ENCODE measurements around the gene MBNL1. TPM values are rescaled to one million over a fixed set of nuclear protein-coding genes. Genes with fewer than 3 reads are reported as not detected.

Gene MBNL1
- total and polyA plus RNA-seq, 2 of the 13 experiments (the other 11 are each of a cell fraction or from before 2014, with no cell fraction given) = 27.1 to 55.4 TPM

DNA sequence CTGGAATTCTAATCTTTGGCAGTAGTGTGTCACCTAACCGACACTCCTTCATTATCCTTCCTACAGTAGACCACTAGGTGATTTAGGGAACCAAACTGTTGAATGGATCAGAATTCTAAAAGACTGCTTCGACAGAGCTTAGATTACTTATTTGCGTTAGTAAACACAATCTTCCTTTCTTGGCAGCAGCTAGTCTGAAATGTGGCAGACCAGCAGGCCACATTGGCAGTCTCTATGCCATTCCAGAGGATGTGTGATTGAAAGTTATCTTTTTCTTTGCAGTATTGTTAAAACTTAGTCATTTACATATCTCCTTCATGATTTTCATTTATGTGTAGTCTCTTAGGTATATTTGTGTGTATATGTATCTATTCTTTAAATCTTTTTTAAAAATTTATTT, 23.6 kb downstream of the MBNL1 start (continued):
- TF ChIP-seq, protein P1, sequence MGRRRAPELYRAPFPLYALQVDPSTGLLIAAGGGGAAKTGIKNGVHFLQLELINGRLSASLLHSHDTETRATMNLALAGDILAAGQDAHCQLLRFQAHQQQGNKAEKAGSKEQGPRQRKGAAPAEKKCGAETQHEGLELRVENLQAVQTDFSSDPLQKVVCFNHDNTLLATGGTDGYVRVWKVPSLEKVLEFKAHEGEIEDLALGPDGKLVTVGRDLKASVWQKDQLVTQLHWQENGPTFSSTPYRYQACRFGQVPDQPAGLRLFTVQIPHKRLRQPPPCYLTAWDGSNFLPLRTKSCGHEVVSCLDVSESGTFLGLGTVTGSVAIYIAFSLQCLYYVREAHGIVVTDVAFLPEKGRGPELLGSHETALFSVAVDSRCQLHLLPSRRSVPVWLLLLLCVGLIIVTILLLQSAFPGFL (CRISPR knock-in tag; IDR thresholded peaks at IDR 0.05) = no peak

DNA sequence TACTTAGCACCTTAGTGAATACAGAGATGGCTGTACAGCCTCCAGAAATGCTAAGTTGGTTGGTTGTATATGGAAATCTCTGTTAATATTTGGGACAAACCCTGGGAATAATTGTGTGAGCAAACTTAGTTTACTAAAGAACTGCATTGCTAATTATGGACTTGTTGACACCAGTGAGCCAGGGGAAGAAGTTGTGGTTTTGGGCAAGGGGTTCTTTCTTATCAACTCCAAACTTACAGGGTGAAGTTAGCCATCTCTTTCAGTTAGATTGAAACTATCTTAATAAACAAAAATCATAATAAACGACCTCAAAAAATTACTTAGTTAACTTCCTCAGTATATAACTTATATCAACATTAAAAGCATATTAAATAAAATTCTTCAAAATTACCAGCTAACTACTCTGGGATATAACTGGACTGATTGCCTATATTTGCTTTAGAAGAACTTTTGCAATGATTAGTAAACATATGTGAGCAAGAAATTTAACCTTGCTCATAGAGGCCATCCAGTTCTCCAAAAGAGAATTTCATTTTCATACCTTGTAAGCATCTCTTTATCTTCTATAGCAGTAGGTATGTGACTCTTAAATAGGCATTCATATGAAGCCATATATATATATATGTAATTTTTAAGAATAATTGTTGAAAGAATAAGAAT, 24.7 kb downstream of the MBNL1 start:
- H3K9ac ChIP-seq (ENCODE audit: insufficient read depth, low read depth, low read length) = no peak overlapping the region
- intact Hi-C loops (cut with micrococcal nuclease; ENCODE audit: unreplicated experiment) (no loop called here), in situ Hi-C loops (cut with HindIII; ENCODE audit: extremely low pct_ligation_motif_present, low pct_unique_long_range_greater_than_20kb) (no loop called here)
- no peaks in the 10 kb centered on the region for H3K36me3 ChIP-seq (replicated peaks in 1 of 2; ENCODE audit: control insufficient read depth in 1 of 2, insufficient read depth in 2 of 2, low read length in 2 of 2)
- no peak for TF ChIP-seq MBD4 (IDR thresholded peaks at IDR 0.05; ENCODE audit: borderline replicate concordance, low read length)
- TF ChIP-seq CEBPB (IDR thresholded peaks at IDR 0.05; ENCODE audit: borderline replicate concordance, low read depth, low read length) = peak; percentile 19; the same call in 1 of the 2 replicates
- TF ChIP-seq, protein P2, sequence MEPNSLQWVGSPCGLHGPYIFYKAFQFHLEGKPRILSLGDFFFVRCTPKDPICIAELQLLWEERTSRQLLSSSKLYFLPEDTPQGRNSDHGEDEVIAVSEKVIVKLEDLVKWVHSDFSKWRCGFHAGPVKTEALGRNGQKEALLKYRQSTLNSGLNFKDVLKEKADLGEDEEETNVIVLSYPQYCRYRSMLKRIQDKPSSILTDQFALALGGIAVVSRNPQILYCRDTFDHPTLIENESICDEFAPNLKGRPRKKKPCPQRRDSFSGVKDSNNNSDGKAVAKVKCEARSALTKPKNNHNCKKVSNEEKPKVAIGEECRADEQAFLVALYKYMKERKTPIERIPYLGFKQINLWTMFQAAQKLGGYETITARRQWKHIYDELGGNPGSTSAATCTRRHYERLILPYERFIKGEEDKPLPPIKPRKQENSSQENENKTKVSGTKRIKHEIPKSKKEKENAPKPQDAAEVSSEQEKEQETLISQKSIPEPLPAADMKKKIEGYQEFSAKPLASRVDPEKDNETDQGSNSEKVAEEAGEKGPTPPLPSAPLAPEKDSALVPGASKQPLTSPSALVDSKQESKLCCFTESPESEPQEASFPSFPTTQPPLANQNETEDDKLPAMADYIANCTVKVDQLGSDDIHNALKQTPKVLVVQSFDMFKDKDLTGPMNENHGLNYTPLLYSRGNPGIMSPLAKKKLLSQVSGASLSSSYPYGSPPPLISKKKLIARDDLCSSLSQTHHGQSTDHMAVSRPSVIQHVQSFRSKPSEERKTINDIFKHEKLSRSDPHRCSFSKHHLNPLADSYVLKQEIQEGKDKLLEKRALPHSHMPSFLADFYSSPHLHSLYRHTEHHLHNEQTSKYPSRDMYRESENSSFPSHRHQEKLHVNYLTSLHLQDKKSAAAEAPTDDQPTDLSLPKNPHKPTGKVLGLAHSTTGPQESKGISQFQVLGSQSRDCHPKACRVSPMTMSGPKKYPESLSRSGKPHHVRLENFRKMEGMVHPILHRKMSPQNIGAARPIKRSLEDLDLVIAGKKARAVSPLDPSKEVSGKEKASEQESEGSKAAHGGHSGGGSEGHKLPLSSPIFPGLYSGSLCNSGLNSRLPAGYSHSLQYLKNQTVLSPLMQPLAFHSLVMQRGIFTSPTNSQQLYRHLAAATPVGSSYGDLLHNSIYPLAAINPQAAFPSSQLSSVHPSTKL (CRISPR knock-in tag; IDR thresholded peaks at IDR 0.05) = 0 out of 2 replicates have a peak, but pooled peaks have one; percentile 18
- TF ChIP-seq FOXA3 (CRISPR knock-in tag; IDR thresholded peaks at IDR 0.05) = peak; percentile 26; the same call in 1 of the 2 replicates
- no peak for TF ChIP-seq ZNF136 (CRISPR knock-in tag; IDR thresholded peaks at IDR 0.05; ENCODE audit: low read depth)
- FAIRE-seq (no peak), ATAC-seq (no peak), DNase-seq (ENCODE audit: low spot score) (no peak)
- peaks cover 5% of the 10 kb centered on the region; the same call in 1 of the 2 replicates for H4K20me1 ChIP-seq (ENCODE audit: insufficient read depth, low read length)
- H3K79me2 ChIP-seq (ENCODE audit: insufficient read depth, low read length) = peaks cover 89% of the 10 kb centered on the region
- CTCF ChIA-PET (ENCODE audit: low intra/inter-chr PET ratio, low total read pairs) = no interaction called here
- H3K4me1 ChIP-seq (ENCODE audit: insufficient read depth, low read length) = peaks cover 47% of the 10 kb centered on the region
- no peak overlapping the region for H3K4me3 ChIP-seq (replicated peaks in 1 of 3; ENCODE audit: insufficient read depth in 1 of 3, low read depth in 2 of 3, low read length in 3 of 3)
- no peak overlapping the region for H2AFZ ChIP-seq (ENCODE audit: low read length)
- POLR2A ChIA-PET = no interaction called here
- WGBS (ENCODE audit: low lambda C conversion rate) = 16% methylated on average over 1 of the region's 1 CpG
- no peak overlapping the region for H3K4me2 ChIP-seq (ENCODE audit: low read depth, low read length)
- H3K27ac ChIP-seq (ENCODE audit: extremely low read length, insufficient read depth, low read length) = no peak overlapping the region
- no peaks in the 10 kb centered on the region for H3K9me3 ChIP-seq (ENCODE audit: low read length)
- no TSS peak for BruUV-seq (replicated peaks)
- no peaks in the 10 kb centered on the region for H3K27me3 ChIP-seq (ENCODE audit: control insufficient read depth in 1 of 2, insufficient read depth in 2 of 2, low read length in 2 of 2)
